OCI-M1 (cell line): Measurements from ENCODE around the gene FAM162A.

Source experiments
- DNase-seq: peaks from one replicate; lab custom pipeline; 2025; lab: John Stamatoyannopoulos, UW

Gene FAM162A

DNA sequence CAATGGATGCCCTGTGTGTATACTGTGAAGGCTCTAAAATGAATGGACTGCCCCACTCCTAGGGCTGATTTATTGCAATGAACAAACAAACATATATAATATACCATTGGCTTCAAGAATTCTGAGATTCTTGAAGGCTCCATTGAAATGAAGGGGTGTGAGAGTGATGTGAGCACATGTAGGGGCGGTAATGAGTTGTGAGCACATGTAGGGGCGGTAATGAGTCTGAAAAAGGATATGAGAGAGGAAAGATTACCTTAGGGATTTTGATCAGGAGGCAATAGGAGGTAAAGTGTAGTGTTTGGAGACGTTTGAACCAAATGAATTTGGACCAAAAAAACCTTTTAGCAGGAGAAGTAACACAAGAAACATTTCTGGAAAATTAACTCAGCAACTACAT, 3.7 kb downstream of the FAM162A start:
- no peak for DNase-seq

- no peak for DNase-seq
Measured at GRCh38 chr3:122389197-122389596, 5.2 kb downstream of the FAM162A start.

DNA sequence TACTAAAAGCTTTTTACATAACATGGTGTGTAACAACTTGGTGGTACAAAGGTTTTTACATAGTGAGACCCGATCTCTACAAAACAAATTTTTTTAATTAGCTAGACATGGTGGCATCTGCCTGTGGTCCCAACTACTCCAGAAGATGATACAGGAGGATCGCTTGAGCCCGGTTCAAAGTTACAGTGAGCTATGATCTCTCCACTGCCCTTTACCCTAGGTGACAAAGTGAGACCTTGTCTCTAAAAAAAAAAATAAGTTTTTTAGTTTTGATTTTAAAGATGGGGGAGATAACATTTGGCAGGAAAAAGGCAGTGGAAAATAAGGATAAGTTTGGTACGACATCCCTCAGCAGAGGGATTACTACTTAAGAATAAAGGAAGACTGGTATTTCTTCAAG, 5.9 kb downstream of the FAM162A start:
- DNase-seq: no peak

DNA sequence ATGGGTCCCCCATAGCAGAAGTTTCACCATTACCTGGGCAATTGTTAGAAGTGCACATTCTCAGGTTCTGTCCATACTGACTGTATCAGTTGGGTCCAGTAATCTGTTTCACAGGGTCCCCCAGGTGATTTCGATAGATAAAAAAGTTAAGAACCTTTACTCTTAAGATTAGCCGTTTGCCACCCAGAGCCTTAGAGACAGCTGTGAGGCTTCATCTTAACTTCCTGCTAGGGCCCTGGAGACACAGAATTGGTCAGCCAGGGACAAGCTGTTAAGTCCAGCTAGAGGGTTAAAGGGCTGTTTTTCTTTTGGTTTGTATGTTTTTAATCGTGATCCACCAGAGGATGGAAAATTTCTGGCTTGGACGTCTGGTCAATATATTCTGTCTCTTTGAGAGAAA, 6.7 kb downstream of the FAM162A start:
- no peak for DNase-seq

DNA sequence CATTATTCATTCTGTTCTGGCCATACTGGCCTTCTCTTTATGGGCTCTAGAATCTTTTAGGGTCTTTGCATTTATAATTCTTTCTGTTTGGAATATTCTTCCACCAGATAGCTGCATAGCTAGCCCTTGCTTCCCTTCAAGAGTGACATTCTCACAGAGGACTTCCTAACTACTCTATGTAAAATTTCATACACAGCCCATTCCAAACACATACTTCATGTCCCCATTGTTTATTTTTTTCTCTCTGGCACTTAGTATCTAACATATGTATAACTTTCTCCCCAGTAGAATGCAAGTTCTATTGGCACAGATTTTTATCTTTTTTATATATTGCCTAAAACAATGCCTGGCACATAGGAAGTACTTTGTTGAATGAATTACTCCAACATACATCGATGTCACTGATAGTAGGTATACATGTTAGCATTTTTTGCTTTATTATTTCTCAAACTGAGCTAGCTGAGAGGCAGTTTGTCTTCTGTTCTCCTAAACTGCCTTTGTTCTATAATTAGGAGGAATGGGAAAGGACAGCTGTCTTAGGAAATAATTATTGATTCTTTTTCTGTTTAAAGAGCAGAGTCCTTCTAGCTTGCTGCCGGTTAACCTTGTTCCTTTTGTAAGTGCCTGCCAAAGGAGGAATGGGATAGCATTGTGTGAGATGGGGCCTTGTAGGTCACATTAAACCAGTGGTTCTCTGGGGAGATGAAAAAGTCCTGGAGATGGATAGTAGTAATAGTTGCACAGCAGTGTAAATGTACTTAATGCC, 7.9 kb downstream of the FAM162A start:
- no peak for DNase-seq

GRCh38 chr3:122392868-122393844, 9.2 kb downstream of the FAM162A start:
- peak; percentile 76 for DNase-seq

DNA sequence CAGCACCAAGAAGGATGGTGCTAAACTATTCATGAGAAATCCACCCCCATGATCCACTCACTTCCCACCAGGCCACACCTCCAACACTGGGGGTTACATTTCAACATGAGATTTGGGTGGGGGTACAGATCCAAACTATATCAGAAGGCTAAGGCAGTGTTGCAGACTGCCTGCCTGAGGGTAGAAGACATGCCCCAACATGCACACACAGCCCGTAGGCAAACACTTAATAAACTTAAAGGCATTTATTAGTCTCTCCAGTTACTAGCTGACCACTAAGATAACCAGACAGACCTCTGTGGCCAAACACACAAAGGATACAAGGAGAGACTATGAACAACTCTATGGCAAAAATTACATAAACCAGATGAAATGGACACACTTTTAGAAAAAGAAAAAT, 10.2 kb downstream of the FAM162A start:
- no peak for DNase-seq

DNA sequence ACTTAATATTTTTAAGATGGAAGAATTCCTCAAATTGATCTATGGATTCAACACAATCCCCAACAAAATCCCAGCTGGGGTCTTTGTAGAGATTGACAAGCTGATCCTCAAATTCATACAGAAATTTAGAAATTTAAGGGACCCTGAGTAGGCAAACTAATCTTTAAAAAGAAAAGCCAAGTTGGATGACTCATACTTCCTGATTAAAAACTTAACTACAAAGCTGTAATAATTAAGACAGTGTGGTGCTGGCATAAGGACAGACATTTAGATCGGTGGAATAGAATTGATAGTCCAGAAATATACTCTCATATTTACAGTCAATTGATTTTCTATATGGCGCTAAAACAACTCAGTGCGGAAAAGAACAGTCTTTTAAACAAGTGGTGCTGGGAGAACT, 11.6 kb downstream of the FAM162A start:
- DNase-seq: no peak

- no peak for DNase-seq
Measured at GRCh38 chr3:122396511-122396910, 12.5 kb downstream of the FAM162A start.

GRCh38 chr3:122397201-122397600, 13.2 kb downstream of the FAM162A start:
- no peak for DNase-seq

- DNase-seq: no peak
Measured at GRCh38 chr3:122398920-122399319, 14.9 kb downstream of the FAM162A start.

DNA sequence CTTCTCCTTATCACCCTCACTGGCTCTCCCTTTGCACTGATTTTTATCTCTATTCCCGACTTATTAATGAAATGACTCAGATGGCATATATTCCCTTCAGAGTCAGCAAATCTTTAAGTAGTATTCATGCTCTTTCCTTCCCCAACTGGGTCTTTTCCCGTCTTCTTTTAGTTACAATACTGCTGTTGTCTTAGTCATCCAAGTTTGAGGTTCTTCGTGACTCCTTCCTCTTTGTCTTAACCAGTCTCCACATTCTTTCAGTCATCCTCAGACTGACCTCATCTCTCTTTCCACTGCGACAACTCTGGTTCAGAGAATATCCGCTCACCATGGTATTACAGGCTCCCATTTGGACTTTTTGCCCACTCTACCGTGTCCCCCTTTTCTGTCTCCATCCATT, 19.5 kb downstream of the FAM162A start:
- DNase-seq: no peak

GRCh38 chr3:122405015-122405414, 21.0 kb downstream of the FAM162A start:
- DNase-seq: no peak

DNA sequence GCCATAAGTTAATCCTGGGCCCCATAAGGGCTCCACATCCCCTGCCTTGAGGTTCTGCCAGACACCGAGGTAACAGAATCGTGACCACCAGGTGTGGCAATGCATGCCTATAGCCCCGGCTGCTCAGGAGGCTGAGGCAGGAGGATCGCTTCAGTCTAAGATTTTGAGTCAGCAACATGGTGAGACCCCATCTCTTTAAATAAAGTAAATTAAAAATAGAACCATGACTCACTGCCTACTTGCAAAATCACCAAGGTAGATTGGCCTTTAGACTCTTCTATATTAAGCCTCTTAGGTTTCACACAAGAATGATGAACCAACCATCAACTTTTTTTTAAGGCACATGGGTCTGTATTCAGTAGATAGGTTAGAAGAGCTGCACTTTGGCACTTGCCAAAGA, 22.2 kb downstream of the FAM162A start:
- no peak for DNase-seq

DNA sequence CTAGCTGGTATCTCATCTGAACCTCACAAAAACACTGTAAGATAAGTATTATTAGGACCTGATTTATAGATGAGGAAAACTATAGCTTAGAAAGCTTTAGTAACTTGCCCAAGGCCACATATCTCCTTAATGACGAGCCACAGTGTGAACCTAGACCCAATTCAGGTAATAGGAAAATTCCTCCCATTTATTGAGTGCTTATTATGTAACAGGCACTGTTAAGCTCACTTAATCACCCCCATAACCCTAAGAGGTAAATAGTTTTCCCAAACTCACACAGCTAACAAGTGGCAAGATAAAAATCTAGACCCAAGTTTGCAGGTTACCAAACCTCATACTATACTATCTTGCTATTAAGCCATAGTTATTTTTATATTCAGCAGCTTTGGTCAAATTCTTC, 24.0 kb downstream of the FAM162A start:
- DNase-seq: no peak

- DNase-seq: peak; percentile 62
Measured at GRCh38 chr3:122409446-122409845, 25.5 kb downstream of the FAM162A start.

- DNase-seq: no peak
Measured at GRCh38 chr3:122410111-122410510, 26.1 kb downstream of the FAM162A start.

GRCh38 chr3:122410639-122411038, 26.7 kb downstream of the FAM162A start:
- no peak for DNase-seq

GRCh38 chr3:122414391-122414790, 30.4 kb downstream of the FAM162A start:
- DNase-seq: no peak

- DNase-seq: no peak
Measured at GRCh38 chr3:122415104-122415744, 31.2 kb downstream of the FAM162A start.

- DNase-seq: no peak
Measured at GRCh38 chr3:122415762-122416654, 32.0 kb downstream of the FAM162A start, which contains the start of gene WDR5B. Gene WDR5B (minus strand): TSS chr3:122416062. CDS start chr3:122415528, 534 bp downstream.
